Caco-2 (cell line): ENCODE measurements around the gene IQCN. TPM values are rescaled to one million over a fixed set of nuclear protein-coding genes. Genes with fewer than 3 reads are reported as not detected.

Experiments used
- BruUV-seq: library from RNA; stranded (reverse); fragments of 400-500 nt; replicated peaks from 2 replicates; lab custom pipeline; 2021; lab: Mats Ljungman, UMichigan
- CTCF ChIA-PET: fragments of 300-600 bp; sonication (Branson Sonifier 250); formaldehyde crosslinking; loops from one replicate; lab custom pipeline; 2022; ENCODE audit warnings: antibody characterized with exemption; lab: Charles Lee
- POLR2A ChIA-PET: fragments of 300-600 bp; sonication (Branson Sonifier 250); formaldehyde crosslinking; loops from one replicate; lab custom pipeline; 2022; ENCODE audit warnings: antibody characterized with exemption; lab: Charles Lee
- DNase-seq, 2 experiments: peaks; one replicate each; pipeline versions ENCODE4 v3.0.0 to v3.0.0-alpha.2; 2020 to 2022
- H3K27me3 ChIP-seq: replicated peaks from 2 replicates; pipeline ENCODE4 v1.6.0; 2011; ENCODE audit warnings: low read length; ENCODE audit not compliant: control insufficient read depth, insufficient read depth
- H3K36me3 ChIP-seq: 2 replicates; pipeline ENCODE4 v1.5.1; 2011; ENCODE audit warnings: low read length; ENCODE audit not compliant: control insufficient read depth, insufficient read depth
- H3K4me1 ChIP-seq: fragments of 250-450 bp; sonication (Bioruptor Pico); 2 replicates; pipeline ENCODE4 v1.5.1; 2020; ENCODE audit warnings: mild to moderate bottlenecking
- H3K4me3 ChIP-seq: 2 replicates; pipeline ENCODE4 v1.5.1; 2011; ENCODE audit warnings: low read depth, mild to moderate bottlenecking, control low read depth, low read length
- H3K9me3 ChIP-seq: fragments of 250-450 bp; sonication (Bioruptor Pico); 2 replicates; pipeline ENCODE4 v1.5.1; 2020; ENCODE audit warnings: mild to moderate bottlenecking, moderate library complexity
- H3K27ac Mint-ChIP-seq: one replicate; pipeline ENCODE4 v1.8.0; 2022; ENCODE audit warnings: mixed read lengths; ENCODE audit not compliant: unreplicated experiment
- H3K27me3 Mint-ChIP-seq: one replicate; pipeline ENCODE4 v1.8.0; 2022; ENCODE audit warnings: mixed read lengths; ENCODE audit not compliant: insufficient read depth, unreplicated experiment
- H3K36me3 Mint-ChIP-seq: one replicate; pipeline ENCODE4 v1.8.0; 2022; ENCODE audit warnings: mild to moderate bottlenecking, mixed read lengths; ENCODE audit not compliant: insufficient read depth, unreplicated experiment
- H3K4me1 Mint-ChIP-seq: one replicate; pipeline ENCODE4 v1.8.0; 2022; ENCODE audit warnings: low read depth, mixed read lengths; ENCODE audit not compliant: unreplicated experiment
- H3K4me3 Mint-ChIP-seq: one replicate; pipeline ENCODE4 v1.8.0; 2022; ENCODE audit warnings: mild to moderate bottlenecking, moderate library complexity, mixed read lengths; ENCODE audit not compliant: unreplicated experiment
- H3K9me3 Mint-ChIP-seq: one replicate; pipeline ENCODE4 v1.8.0; 2022; ENCODE audit warnings: mixed read lengths; ENCODE audit not compliant: unreplicated experiment
- CTCF ChIP-seq, 2 experiments: fragments of 200-600 bp in 1 of 2; IDR thresholded peaks; 1 replicate in 1 of 2; 2 replicates in 1 of 2; pipeline versions ENCODE4 v1.5.1 to v1.8.0; 2011 to 2022; ENCODE audit warnings: antibody characterized with exemption in 1 of 2, control low read depth in 1 of 2, inconsistent platforms in 1 of 2, low read depth in 1 of 2, low read length in 1 of 2, mild to moderate bottlenecking in 1 of 2, moderate library complexity in 1 of 2; ENCODE audit not compliant: insufficient read depth in 1 of 2, severe bottlenecking in 1 of 2, unreplicated experiment in 1 of 2
- intact Hi-C: fragments of 100-400 bp; cut with micrococcal nuclease; formaldehyde crosslinking; loops from one replicate; pipeline ENCODE4 v1.10.0; 2022; ENCODE audit not compliant: unreplicated experiment
- total RNA-seq: library from RNA; stranded (reverse); gene quantifications from 2 replicates; pipeline ENCODE4 v1.2.3, GENCODE V29; 2022

Gene IQCN
- total RNA-seq, 1 experiment from 2014 or later, result 2.1 TPM

- Mint-ChIP-seq H3K27ac (no peak overlapping the region), H3K4me1 (peaks cover 4% of the 10 kb centered on the region), H3K36me3 (peaks cover 10% of the 10 kb centered on the region), H3K9me3 (no peaks in the 10 kb centered on the region), H3K4me3 (no peak overlapping the region), H3K27me3 (no peaks in the 10 kb centered on the region)
- Histone ChIP-seq H3K27me3 (no peaks in the 10 kb centered on the region), H3K9me3 (no peaks in the 10 kb centered on the region), H3K36me3 (no peaks in the 10 kb centered on the region), H3K4me1 (no peaks in the 10 kb centered on the region), H3K4me3 (no peak overlapping the region)
- no peak for DNase-seq
- no peak for TF ChIP-seq CTCF (IDR thresholded peaks at IDR 0.05; ENCODE audit: insufficient read depth in 1 of 2, low read depth in 1 of 2, low read length in 1 of 2, severe bottlenecking in 1 of 2, unreplicated experiment in 1 of 2)
- POLR2A ChIA-PET, result no interaction called here
- no TSS peak for BruUV-seq
- intact Hi-C loops, result no loop called here
- CTCF ChIA-PET, result no interaction called here
Measured at GRCh38 chr19:18218159-18218558, 56.1 kb downstream of the IQCN start.

- Mint-ChIP-seq H3K9me3 (no peaks in the 10 kb centered on the region), H3K36me3 (peaks cover 10% of the 10 kb centered on the region), H3K27ac (no peak overlapping the region), H3K27me3 (no peaks in the 10 kb centered on the region), H3K4me3 (no peak overlapping the region), H3K4me1 (peaks cover 4% of the 10 kb centered on the region)
- H3K4me1 ChIP-seq, result no peaks in the 10 kb centered on the region
- no peaks in the 10 kb centered on the region for H3K9me3 ChIP-seq
- DNase-seq, result no peak
- H3K36me3 ChIP-seq, result no peaks in the 10 kb centered on the region
- CTCF ChIA-PET, result no interaction called here
- TF ChIP-seq CTCF (IDR thresholded peaks at IDR 0.05; ENCODE audit: insufficient read depth in 1 of 2, low read depth in 1 of 2, low read length in 1 of 2, severe bottlenecking in 1 of 2, unreplicated experiment in 1 of 2), result no peak
- H3K4me3 ChIP-seq, result no peak overlapping the region
- POLR2A ChIA-PET, result no interaction called here
- H3K27me3 ChIP-seq, result no peaks in the 10 kb centered on the region
- BruUV-seq, result no TSS peak
- intact Hi-C loops, result no loop called here
Measured at GRCh38 chr19:18216789-18217188, 57.5 kb downstream of the IQCN start.

GRCh38 chr19:18214779-18215433 lies 59.3 kb downstream of the IQCN start:
- CTCF ChIA-PET, result no interaction called here
- no peaks in the 10 kb centered on the region for H3K9me3 ChIP-seq
- no peaks in the 10 kb centered on the region for H3K4me1 Mint-ChIP-seq
- no peaks in the 10 kb centered on the region for H3K9me3 Mint-ChIP-seq
- H3K4me3 Mint-ChIP-seq, result no peak overlapping the region
- no peak overlapping the region for H3K4me3 ChIP-seq
- intact Hi-C loops, result no loop called here
- POLR2A ChIA-PET, result no interaction called here
- no peaks in the 10 kb centered on the region; the same call in 1 of the 2 replicates for H3K27me3 ChIP-seq
- no TSS peak for BruUV-seq
- H3K36me3 Mint-ChIP-seq, result peaks cover 2% of the 10 kb centered on the region
- H3K4me1 ChIP-seq, result no peaks in the 10 kb centered on the region
- no peak overlapping the region for H3K27ac Mint-ChIP-seq
- no peaks in the 10 kb centered on the region for H3K27me3 Mint-ChIP-seq
- TF ChIP-seq CTCF (IDR thresholded peaks at IDR 0.05; ENCODE audit: insufficient read depth in 1 of 2, low read depth in 1 of 2, low read length in 1 of 2, severe bottlenecking in 1 of 2, unreplicated experiment in 1 of 2), result no peak
- H3K36me3 ChIP-seq, result no peaks in the 10 kb centered on the region
- no peak for DNase-seq
